HG02852 (cell line): ENCODE data around the gene HS3ST4.
"Not testable (repeated sequence)": the region's sequence is repeated elsewhere in the genome, so short reads cannot be mapped to it uniquely, and the experiment has no call there.

Experiments used
- ATAC-seq: cut with Tn5 transposase; IDR thresholded peaks from one replicate; pipeline ENCODE4 v1.9.1; 2021; ENCODE audit warnings: mild to moderate bottlenecking, moderate library complexity; ENCODE audit not compliant: unreplicated experiment

Gene HS3ST4

DNA sequence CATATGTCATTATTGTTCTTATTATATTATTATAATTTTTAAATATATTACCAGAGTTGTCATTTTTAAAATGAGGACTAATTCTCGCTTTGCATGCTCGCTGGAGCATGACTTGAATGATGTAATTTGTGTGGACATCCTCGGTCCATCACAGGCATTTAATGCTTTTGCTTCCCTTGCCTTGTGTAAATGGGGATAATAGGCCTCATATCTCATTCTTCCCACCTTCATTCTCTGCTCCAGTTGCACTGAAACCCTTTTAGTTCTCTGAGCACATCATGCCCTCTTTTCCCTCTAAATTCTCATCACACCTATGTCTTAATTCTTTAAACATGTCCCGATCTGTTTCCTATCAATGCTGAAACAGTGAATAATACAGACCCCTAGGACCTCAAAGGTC, 285.4 kb downstream of the HS3ST4 start:
- no peak for ATAC-seq

GRCh38 chr16:25978218-25978617, 286.5 kb downstream of the HS3ST4 start:
- ATAC-seq: no peak

GRCh38 chr16:25988084-25988483, 296.3 kb downstream of the HS3ST4 start:
- ATAC-seq: no peak

- ATAC-seq: no peak
Observed at GRCh38 chr16:25988882-25989281, 297.1 kb downstream of the HS3ST4 start.

GRCh38 chr16:25996052-25996451, 304.3 kb downstream of the HS3ST4 start:
- no peak for ATAC-seq

GRCh38 chr16:26005336-26005735, 313.6 kb downstream of the HS3ST4 start:
- no peak for ATAC-seq

DNA sequence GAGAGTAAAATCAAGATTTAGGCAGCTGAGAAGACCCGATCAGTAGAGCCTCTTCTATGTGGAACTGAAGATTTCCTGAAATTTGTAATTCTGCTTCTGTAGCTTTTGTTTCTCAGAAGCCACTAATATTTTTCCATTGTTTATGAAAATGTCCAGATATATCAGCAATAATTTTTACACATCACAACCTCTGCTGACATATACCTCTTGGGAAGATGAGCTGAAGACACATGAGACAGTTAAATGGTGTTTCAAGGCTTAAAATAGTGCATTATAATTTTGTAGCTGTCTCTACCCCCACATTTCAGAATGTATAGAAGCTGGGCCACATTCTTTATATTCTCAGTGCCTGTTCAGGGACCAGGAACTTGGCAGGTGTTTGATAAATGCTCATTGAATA, 320.6 kb downstream of the HS3ST4 start:
- ATAC-seq: no peak

GRCh38 chr16:26015776-26016175, 324.0 kb downstream of the HS3ST4 start:
- ATAC-seq: no peak

DNA sequence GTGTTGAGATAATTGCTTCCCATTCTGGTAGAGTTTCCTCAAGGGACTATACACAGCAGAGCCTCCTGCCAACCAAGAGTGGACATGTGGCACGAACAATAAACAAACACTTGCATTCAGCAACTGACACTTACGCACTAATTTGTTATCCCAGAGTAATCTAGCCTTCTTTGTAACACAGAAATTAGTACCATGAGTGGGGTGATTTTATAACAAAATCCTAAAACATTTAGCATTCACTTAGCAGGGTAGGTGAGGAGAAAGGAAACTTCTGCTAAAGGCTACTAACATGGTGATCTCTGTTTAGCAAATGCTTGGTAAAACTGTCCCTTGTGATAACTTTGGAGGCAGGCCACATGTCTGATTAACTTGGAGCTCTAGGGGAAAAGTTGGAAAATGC, 325.2 kb downstream of the HS3ST4 start:
- ATAC-seq: no peak

DNA sequence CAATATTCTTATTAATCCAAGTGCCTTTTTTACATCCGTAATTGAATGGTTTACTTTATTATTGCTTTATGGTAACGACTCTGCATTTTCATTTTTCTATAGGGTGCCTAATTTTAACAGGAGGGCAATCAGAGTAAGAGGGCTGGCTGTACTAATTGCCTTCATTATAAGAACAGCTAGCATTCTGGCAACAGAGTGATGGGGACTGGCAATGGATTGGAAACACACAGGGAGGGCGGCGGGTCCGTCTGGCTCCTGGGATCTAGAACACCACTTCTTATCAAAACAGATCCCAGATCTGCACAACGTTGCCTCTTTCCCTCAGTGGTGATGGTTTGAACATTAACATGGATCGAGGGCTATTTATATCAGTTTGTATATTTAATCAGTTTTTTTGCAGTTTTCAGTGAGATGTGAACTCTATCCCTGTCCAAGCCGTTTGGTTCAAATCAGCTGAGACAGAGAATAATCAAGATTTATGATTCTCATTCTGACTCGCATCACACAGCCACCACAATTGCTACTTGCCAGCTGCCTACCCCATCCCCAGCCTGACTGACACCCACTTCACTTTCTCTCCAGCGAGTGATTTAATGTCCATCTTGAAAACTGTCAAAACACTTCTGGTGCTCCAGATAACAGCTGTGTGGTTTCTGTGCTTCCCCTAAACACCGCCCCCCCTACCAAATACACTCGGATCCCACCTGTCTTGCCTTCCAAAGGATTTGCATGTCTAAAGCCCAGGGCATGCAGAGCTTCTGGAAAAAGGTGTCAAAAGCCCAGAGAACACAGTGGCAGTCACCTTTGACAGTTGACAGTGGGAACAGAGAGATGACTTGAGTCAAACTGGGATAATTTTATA, 327.9 kb downstream of the HS3ST4 start:
- no peak for ATAC-seq

DNA sequence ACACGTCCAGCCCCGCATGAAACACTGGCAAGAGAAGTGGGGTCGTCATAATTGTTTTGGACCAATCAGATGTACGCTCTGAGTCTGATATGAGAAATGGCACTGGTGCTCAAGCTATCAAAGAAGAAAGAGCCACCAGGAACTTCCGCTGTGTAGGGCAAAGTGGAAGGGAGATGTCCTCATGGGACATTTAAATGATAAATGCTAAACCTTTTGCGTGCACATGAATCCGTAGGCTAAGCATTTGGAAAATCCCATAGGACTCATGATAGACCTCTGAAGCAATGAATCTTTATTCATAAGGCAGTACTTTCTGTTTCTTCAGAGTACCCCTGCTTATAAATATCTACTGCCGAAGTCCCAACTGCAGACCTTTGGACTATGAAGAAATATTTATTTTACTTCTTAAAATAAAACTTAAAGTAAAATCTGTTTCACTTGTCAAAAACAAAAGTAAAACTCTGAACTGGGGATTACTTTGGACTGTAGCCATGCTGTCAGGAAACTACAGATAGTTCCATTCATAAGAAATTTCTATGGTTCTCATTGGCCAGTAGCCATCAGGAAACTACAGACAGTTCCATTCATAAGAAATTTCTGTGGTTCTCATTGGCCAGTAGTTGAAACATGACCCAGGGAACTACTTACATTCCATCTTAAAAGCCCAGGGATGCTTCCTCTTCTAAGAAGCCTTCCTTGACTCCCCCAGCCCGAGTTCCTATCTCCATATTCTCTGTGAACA, 335.1 kb downstream of the HS3ST4 start:
- ATAC-seq: no peak

- no peak for ATAC-seq
Observed at GRCh38 chr16:26031286-26031685, 339.5 kb downstream of the HS3ST4 start.

- not testable (repeated sequence) for ATAC-seq
Observed at GRCh38 chr16:26032661-26033060, 340.9 kb downstream of the HS3ST4 start.

DNA sequence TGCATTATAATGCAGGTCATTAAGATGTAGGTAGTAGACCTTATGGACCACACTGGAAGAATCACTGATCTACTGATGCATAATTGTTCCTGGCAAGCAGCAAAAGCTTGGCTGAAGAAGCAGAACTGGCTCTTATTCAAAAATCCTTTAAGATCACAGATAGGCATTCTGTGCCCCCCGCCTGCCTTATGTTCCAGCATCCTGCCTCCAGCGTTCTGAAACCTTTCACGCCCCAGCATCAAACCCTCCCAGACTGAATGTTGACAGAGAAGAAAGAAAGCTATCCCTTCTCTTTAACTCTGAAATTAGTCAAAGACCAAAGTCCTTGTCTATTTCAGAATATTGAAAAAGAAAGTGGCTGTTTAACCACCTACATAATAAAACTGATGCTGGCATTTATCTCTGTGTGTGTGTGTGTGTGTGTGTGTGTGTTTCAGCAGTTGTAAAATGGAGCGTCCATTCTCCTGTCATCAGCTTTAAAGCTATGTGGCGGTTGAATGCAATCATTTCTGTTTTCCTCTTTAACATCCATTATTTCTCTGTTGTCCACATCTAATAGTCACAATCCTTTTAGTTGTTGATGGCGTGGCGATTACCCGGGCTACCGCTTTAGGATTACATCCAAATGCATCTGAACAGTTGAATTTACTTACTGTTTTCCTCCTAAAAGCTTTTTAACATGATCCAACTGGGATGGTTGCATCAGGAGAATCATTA, 350.4 kb downstream of the HS3ST4 start:
- no peak for ATAC-seq

GRCh38 chr16:26050472-26050871, 358.7 kb downstream of the HS3ST4 start:
- ATAC-seq: no peak

- no peak for ATAC-seq
Observed at GRCh38 chr16:26051063-26051462, 359.3 kb downstream of the HS3ST4 start.

DNA sequence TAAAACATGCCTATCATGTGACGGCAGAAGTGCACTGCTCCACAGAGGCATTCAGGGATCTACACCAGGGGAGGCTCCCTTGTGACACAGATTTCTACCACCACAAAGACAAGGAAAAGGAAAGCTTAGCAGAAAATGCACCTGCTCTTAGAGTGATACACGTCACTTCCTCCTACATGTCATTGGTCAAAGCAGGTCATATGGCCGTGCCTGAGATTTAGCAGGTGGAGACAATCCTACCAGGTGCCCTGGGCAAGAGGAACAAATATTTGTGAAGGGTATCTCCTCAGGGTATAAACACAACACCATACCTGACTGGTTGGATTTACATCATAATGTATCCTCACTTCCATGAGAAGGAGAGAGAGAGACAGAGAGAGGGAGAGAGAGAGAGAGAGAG, 362.1 kb downstream of the HS3ST4 start:
- no peak for ATAC-seq

- ATAC-seq: no peak
Observed at GRCh38 chr16:26058326-26058725, 366.6 kb downstream of the HS3ST4 start.

- ATAC-seq: no peak
Observed at GRCh38 chr16:26070302-26071100, 378.7 kb downstream of the HS3ST4 start.

DNA sequence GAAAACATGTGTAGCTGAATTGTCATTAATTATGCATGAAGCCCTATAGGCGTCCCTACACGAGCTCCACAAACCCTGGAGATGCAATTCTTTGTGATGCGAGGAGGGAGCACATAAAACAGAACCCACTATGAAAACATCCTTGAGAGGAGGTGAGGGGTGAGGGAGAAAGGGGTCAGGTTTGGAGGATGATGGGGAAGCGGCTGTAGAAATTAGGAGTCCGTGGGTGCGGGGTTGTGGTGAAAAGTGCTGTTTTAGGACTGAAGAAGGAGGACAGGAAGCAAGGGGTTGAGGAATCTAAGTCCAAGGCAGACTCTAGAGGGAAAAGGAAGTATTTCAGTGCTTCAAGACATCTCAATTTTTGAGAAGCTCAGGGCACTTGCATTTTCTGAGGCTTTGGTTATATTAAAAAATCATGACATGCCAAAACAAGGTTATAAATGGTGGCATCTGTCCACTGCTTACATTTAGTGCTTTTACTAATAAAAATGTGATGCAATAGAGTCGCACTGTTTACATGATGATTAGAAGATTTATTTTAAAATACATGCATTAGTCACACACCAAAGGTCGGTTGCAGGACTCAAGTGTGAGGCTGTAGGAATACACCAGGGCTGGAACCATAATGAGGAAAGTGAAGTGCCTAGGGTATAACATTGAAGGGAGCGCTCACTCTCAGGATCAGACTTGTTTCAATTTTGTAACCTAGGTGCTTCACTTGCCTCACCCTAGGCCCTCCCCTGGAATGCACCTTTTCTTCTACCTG, 379.5 kb downstream of the HS3ST4 start:
- ATAC-seq: no peak
